Measurements from ENCODE around the gene PCDHA1. TPM values are rescaled to one million over a fixed set of nuclear protein-coding genes. Genes with fewer than 3 reads are reported as not detected.
"Not testable (repeated sequence)": the region's sequence is repeated elsewhere in the genome, so short reads cannot be mapped to it uniquely, and the experiment has no call there.

Gene PCDHA1
- total and polyA plus RNA-seq, 4 experiments from 2014 or later = not detected

- H3K9me3 Mint-ChIP-seq = peaks cover 3 to 77% (median 49%) of the 10 kb centered on the region in 8 donors
- no peak overlapping the region for H3K27ac Mint-ChIP-seq
- Histone ChIP-seq H3K36me3 (ENCODE audit: insufficient read depth, low read length) (no peaks in the 10 kb centered on the region), H3K4me3 (ENCODE audit: low read length in 2 of 2) (no peak overlapping the region), H3K27ac (ENCODE audit: low read depth, low read length) (no peak overlapping the region), H3K27me3 (ENCODE audit: insufficient read depth, low read length) (no peaks in the 10 kb centered on the region), H3K9me3 (ENCODE audit: control insufficient read depth in 1 of 2, low read length in 2 of 2) (no peaks in the 10 kb centered on the region), H3K4me1 (ENCODE audit: insufficient read depth, low read length) (no peaks in the 10 kb centered on the region)
- CTCF ChIA-PET (ENCODE audit: partially characterized antibody) = no interaction called here
- intact Hi-C loops (cut with micrococcal nuclease) = no loop called here
- DNase-seq = no peak
- no peaks in the 10 kb centered on the region for H3K4me1 Mint-ChIP-seq
- H3K27me3 Mint-ChIP-seq = peaks cover 7 to 15% of the 10 kb centered on the region in 2 donors
- no peak overlapping the region for H3K4me3 Mint-ChIP-seq
- POLR2A ChIA-PET (ENCODE audit: partially characterized antibody) = no interaction called here
- peaks cover 3 to 10% of the 10 kb centered on the region in 2 donors for H3K36me3 Mint-ChIP-seq
Measured at GRCh38 chr5:140808889-140809291, 22.9 kb downstream of the PCDHA1 start.

- peaks cover 0 to 49% (median 21%) of the 10 kb centered on the region in 8 donors for H3K9me3 Mint-ChIP-seq
- no peak within 1 kb of the TSS for H3K4me3 Mint-ChIP-seq
Measured at GRCh38 chr5:140821375-140822280, 35.7 kb downstream of the PCDHA1 start, which contains the start of gene PCDHA5. Gene PCDHA5 (plus strand): TSS chr5:140821613.

GRCh38 chr5:140822281-140822629, 36.3 kb downstream of the PCDHA1 start:
- ChIA-PET CTCF (ENCODE audit: partially characterized antibody) (no interaction called here), POLR2A (ENCODE audit: partially characterized antibody) (no interaction called here)
- H3K27ac Mint-ChIP-seq = no peak overlapping the region
- H3K4me1 Mint-ChIP-seq = peaks cover 0 to 1% (median 0%) of the 10 kb centered on the region in 4 donors
- intact Hi-C loops (cut with micrococcal nuclease) = no loop called here
- Histone ChIP-seq H3K4me1 (ENCODE audit: insufficient read depth, low read length) (no peaks in the 10 kb centered on the region), H3K9me3 (ENCODE audit: control insufficient read depth in 1 of 2, low read length in 2 of 2) (no peaks in the 10 kb centered on the region), H3K27me3 (ENCODE audit: insufficient read depth, low read length) (peaks cover under 1% of the 10 kb centered on the region), H3K36me3 (ENCODE audit: insufficient read depth, low read length) (no peaks in the 10 kb centered on the region), H3K27ac (ENCODE audit: low read depth, low read length) (no peak overlapping the region), H3K4me3 (ENCODE audit: low read length in 2 of 2) (no peak overlapping the region)
- H3K27me3 Mint-ChIP-seq = peaks cover 4 to 8% of the 10 kb centered on the region in 2 donors
- peaks cover 3 to 50% (median 27%) of the 10 kb centered on the region in 8 donors for H3K9me3 Mint-ChIP-seq
- no peak for DNase-seq
- no peak overlapping the region for H3K4me3 Mint-ChIP-seq
- peaks cover 0 to 2% of the 10 kb centered on the region in 2 donors for H3K36me3 Mint-ChIP-seq

More at GRCh38 chr5:140821375-140822280, 35.7 kb downstream of the PCDHA1 start, which contains the start of gene PCDHA5:
- Histone ChIP-seq H3K4me1 (ENCODE audit: insufficient read depth, low read length) (no peaks in the 10 kb centered on the region), H3K9me3 (ENCODE audit: control insufficient read depth in 1 of 2, low read length in 2 of 2) (no peaks in the 10 kb centered on the region), H3K27ac (ENCODE audit: low read depth, low read length) (no peak within 1 kb of the TSS), H3K4me3 (ENCODE audit: low read length in 2 of 2) (no peak within 1 kb of the TSS), H3K27me3 (ENCODE audit: insufficient read depth, low read length) (no peaks in the 10 kb centered on the region), H3K36me3 (ENCODE audit: insufficient read depth, low read length) (no peaks in the 10 kb centered on the region)
- Mint-ChIP-seq H3K27ac (no peak within 1 kb of the TSS), H3K36me3 (no peaks in the 10 kb centered on the region), H3K27me3 (peaks cover 2 to 5% of the 10 kb centered on the region in 2 donors), H3K4me1 (no peaks in the 10 kb centered on the region)
- DNase-seq = no peak
- CTCF ChIA-PET (ENCODE audit: partially characterized antibody) = no interaction called here
- POLR2A ChIA-PET (ENCODE audit: partially characterized antibody) = no interaction called here
- intact Hi-C loops (cut with micrococcal nuclease) = no loop called here

GRCh38 chr5:140822969-140823368, 37.0 kb downstream of the PCDHA1 start:
- peaks cover 3 to 53% (median 33%) of the 10 kb centered on the region in 8 donors for H3K9me3 Mint-ChIP-seq
- H3K27me3 ChIP-seq (ENCODE audit: insufficient read depth, low read length); H3K27ac ChIP-seq (ENCODE audit: low read depth, low read length); H3K27ac Mint-ChIP-seq; H3K9me3 ChIP-seq (ENCODE audit: control insufficient read depth in 1 of 2, low read length in 2 of 2); POLR2A ChIA-PET (ENCODE audit: partially characterized antibody); H3K36me3 ChIP-seq (ENCODE audit: insufficient read depth, low read length); H3K4me1 Mint-ChIP-seq; H3K4me3 Mint-ChIP-seq; H3K4me3 ChIP-seq (ENCODE audit: low read length in 2 of 2); CTCF ChIA-PET (ENCODE audit: partially characterized antibody); intact Hi-C loops (cut with micrococcal nuclease); H3K27me3 Mint-ChIP-seq; H3K36me3 Mint-ChIP-seq; DNase-seq; H3K4me1 ChIP-seq (ENCODE audit: insufficient read depth, low read length): not testable (repeated sequence)

- H3K36me3 Mint-ChIP-seq = peaks cover under 1 to 2% of the 10 kb centered on the region in 2 donors
- H3K4me3 Mint-ChIP-seq = no peak overlapping the region
- H3K27ac Mint-ChIP-seq = no peak overlapping the region
- H3K4me1 ChIP-seq (ENCODE audit: insufficient read depth, low read length) = no peaks in the 10 kb centered on the region
- no peaks in the 10 kb centered on the region for H3K9me3 ChIP-seq (ENCODE audit: control insufficient read depth in 1 of 2, low read length in 2 of 2)
- peaks cover 7 to 8% of the 10 kb centered on the region in 2 donors for H3K27me3 Mint-ChIP-seq
- H3K4me3 ChIP-seq (ENCODE audit: low read length in 2 of 2) = no peak overlapping the region
- no peak overlapping the region for H3K27ac ChIP-seq (ENCODE audit: low read depth, low read length)
- H3K9me3 Mint-ChIP-seq = peaks cover 3 to 51% (median 35%) of the 10 kb centered on the region in 8 donors
- DNase-seq = no peak
- no peaks in the 10 kb centered on the region for H3K36me3 ChIP-seq (ENCODE audit: insufficient read depth, low read length)
- H3K27me3 ChIP-seq (ENCODE audit: insufficient read depth, low read length) = peaks cover 3% of the 10 kb centered on the region
- intact Hi-C loops (cut with micrococcal nuclease) = no loop called here
- peaks cover 0 to 1% (median 0%) of the 10 kb centered on the region in 4 donors for H3K4me1 Mint-ChIP-seq
- ChIA-PET CTCF (ENCODE audit: partially characterized antibody) (no interaction called here), POLR2A (ENCODE audit: partially characterized antibody) (no interaction called here)
Measured at GRCh38 chr5:140823475-140823874, 37.5 kb downstream of the PCDHA1 start.

- intact Hi-C loops (cut with micrococcal nuclease) = no loop called here
- ChIA-PET CTCF (ENCODE audit: partially characterized antibody) (no interaction called here), POLR2A (ENCODE audit: partially characterized antibody) (no interaction called here)
- H3K4me1 Mint-ChIP-seq = peaks cover 0 to 1% (median 0%) of the 10 kb centered on the region in 4 donors
- Histone ChIP-seq H3K36me3 (ENCODE audit: insufficient read depth, low read length) (no peaks in the 10 kb centered on the region), H3K4me1 (ENCODE audit: insufficient read depth, low read length) (no peaks in the 10 kb centered on the region), H3K9me3 (ENCODE audit: control insufficient read depth in 1 of 2, low read length in 2 of 2) (no peaks in the 10 kb centered on the region), H3K27ac (ENCODE audit: low read depth, low read length) (no peak within 1 kb of the TSS), H3K4me3 (ENCODE audit: low read length in 2 of 2) (no peak within 1 kb of the TSS), H3K27me3 (ENCODE audit: insufficient read depth, low read length) (peaks cover 3% of the 10 kb centered on the region)
- DNase-seq = no peak
- H3K9me3 Mint-ChIP-seq = peaks cover 2 to 58% (median 37%) of the 10 kb centered on the region in 8 donors
- peaks cover 4 to 6% of the 10 kb centered on the region in 2 donors for H3K36me3 Mint-ChIP-seq
- peaks cover 12 to 14% of the 10 kb centered on the region in 2 donors for H3K27me3 Mint-ChIP-seq
- peak within 1 kb of the TSS in 2 of 7 donors; percentile 22 to 46 for H3K27ac Mint-ChIP-seq
- H3K4me3 Mint-ChIP-seq = no peak within 1 kb of the TSS
Measured at GRCh38 chr5:140827704-140828361, 41.9 kb downstream of the PCDHA1 start, which contains the start of gene PCDHA6. Gene PCDHA6 (plus strand): TSS chr5:140827960. CDS start chr5:140828092, 132 bp downstream.

- no peak overlapping the region for H3K4me3 ChIP-seq (ENCODE audit: low read length in 2 of 2)
- CTCF ChIA-PET (ENCODE audit: partially characterized antibody) = no interaction called here
- Mint-ChIP-seq H3K36me3 (peaks cover 4 to 8% of the 10 kb centered on the region in 2 donors), H3K9me3 (peaks cover 3 to 61% (median 39%) of the 10 kb centered on the region in 8 donors), H3K27ac (peak overlapping the region in 1 of 7 donors; percentile 46), H3K4me3 (no peak overlapping the region), H3K27me3 (peaks cover 15 to 16% of the 10 kb centered on the region in 2 donors), H3K4me1 (peaks cover 0 to 1% (median 0%) of the 10 kb centered on the region in 4 donors)
- no peak for DNase-seq
- intact Hi-C loops (cut with micrococcal nuclease) = no loop called here
- no peaks in the 10 kb centered on the region for H3K4me1 ChIP-seq (ENCODE audit: insufficient read depth, low read length)
- no peak overlapping the region for H3K27ac ChIP-seq (ENCODE audit: low read depth, low read length)
- H3K9me3 ChIP-seq (ENCODE audit: control insufficient read depth in 1 of 2, low read length in 2 of 2) = no peaks in the 10 kb centered on the region
- H3K36me3 ChIP-seq (ENCODE audit: insufficient read depth, low read length) = no peaks in the 10 kb centered on the region
- POLR2A ChIA-PET (ENCODE audit: partially characterized antibody) = no interaction called here
- peaks cover 3% of the 10 kb centered on the region for H3K27me3 ChIP-seq (ENCODE audit: insufficient read depth, low read length)
Measured at GRCh38 chr5:140828362-140828737, 42.4 kb downstream of the PCDHA1 start.

All from CD4-positive, alpha-beta memory T cell (primary cell).